Choroid plexus epithelial cell (primary cell): ENCODE measurements around the gene MYH15.

Experiments used
- DNase-seq: peaks from one replicate; pipeline ENCODE4 v3.0.0-alpha.2; 2010; ENCODE audit warnings: low read depth
- H3K4me3 ChIP-seq: 2 replicates; pipeline ENCODE4 v1.5.1; 2011; ENCODE audit warnings: low read depth, mild to moderate bottlenecking, control low read depth, low read length, moderate library complexity
- TF ChIP-seq, protein P1 (sequence below): conservative IDR thresholded peaks from 2 replicates; pipeline ENCODE4 v1.5.1; 2011; ENCODE audit warnings: low read depth, mild to moderate bottlenecking, control low read depth, inconsistent platforms, low read length, moderate library complexity

MYH15 gene

DNA sequence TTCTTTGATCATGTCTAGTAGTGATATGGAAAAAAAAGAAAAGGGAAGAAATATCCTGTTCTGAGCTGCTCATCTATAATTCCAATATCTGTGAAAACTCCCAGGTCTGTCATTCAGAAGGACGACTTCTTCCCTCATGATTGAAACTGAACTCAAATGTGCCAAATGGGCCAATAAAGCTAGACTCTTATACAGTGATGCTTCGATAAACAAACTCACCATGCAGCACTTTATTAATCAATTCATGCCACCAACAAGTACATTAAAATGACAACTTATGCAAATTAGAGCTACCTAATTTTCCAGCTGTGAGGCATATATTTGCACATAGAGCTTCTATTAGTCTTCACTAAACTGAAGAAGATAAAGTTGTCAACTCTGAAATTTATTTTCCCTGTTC, 15.6 kb upstream of the MYH15 start:
- no peak for DNase-seq
- TF ChIP-seq, protein P1, sequence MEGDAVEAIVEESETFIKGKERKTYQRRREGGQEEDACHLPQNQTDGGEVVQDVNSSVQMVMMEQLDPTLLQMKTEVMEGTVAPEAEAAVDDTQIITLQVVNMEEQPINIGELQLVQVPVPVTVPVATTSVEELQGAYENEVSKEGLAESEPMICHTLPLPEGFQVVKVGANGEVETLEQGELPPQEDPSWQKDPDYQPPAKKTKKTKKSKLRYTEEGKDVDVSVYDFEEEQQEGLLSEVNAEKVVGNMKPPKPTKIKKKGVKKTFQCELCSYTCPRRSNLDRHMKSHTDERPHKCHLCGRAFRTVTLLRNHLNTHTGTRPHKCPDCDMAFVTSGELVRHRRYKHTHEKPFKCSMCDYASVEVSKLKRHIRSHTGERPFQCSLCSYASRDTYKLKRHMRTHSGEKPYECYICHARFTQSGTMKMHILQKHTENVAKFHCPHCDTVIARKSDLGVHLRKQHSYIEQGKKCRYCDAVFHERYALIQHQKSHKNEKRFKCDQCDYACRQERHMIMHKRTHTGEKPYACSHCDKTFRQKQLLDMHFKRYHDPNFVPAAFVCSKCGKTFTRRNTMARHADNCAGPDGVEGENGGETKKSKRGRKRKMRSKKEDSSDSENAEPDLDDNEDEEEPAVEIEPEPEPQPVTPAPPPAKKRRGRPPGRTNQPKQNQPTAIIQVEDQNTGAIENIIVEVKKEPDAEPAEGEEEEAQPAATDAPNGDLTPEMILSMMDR = no peak
- no peak overlapping the region for H3K4me3 ChIP-seq

DNA sequence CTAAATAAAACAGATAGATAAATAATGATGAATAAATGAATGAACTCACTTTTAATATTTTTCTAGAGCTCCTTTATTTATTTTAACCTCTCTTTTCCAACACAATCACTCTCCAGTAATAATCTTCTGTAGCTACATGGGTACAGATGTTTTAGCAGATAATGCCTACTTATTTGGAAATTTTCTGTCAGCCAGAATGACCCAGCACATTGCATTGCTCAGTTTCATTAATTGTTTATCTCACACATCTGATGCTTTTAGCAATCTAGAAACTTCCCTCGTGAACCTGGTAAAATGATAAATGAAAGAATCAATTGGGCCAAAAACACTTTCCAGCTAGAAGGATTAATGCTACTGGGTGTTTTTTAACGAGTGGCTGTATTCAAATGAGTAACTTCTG, 14.9 kb upstream of the MYH15 start:
- DNase-seq = no peak
- TF ChIP-seq, protein P1 = no peak

DNA sequence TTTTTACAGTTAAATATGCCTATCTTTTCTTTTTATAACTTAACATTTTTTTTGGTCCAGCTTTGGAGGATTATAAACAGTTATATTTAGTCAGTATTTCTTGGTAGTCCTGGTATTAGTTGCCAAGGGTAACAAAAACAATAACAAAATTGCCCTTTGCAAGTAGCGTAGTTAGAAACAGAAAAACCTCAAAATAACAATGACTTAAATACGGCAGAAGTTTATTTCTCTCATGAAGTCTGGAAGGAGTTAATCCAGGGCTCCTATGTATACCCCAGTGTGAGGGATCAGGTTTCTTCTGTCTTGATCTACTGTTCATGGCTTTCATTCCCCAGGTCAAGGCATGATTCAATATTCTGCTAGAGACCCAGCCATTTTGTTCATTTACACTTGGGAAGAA, 14.1 kb upstream of the MYH15 start:
- TF ChIP-seq, protein P1 = no peak
- H3K4me3 ChIP-seq = no peak overlapping the region
- peak; percentile 30 for DNase-seq

More for the DNA sequence above, 14.9 kb upstream of the MYH15 start:
- no peak overlapping the region for H3K4me3 ChIP-seq

DNA sequence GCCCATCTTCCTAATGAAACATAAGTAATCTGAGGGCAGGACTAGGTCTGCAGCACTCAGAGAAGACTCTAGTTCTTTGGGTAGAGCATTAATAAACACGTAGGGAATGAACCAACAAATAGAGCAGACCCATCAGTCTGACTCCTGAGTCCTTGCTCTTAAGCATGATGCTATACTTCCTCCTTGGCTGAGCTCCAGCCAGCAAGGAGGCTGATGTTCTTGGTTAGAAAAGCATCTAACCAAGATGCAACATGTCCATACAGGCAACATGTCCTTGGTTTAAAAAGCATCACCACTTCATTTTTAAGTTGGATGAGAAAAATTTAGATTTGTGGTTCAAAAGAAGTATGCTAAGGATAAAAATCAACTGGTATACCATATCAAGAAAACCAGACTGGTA, 8.5 kb upstream of the MYH15 start:
- peak; percentile 54 for DNase-seq
- TF ChIP-seq, protein P1 = no peak
- no peak overlapping the region for H3K4me3 ChIP-seq

DNA sequence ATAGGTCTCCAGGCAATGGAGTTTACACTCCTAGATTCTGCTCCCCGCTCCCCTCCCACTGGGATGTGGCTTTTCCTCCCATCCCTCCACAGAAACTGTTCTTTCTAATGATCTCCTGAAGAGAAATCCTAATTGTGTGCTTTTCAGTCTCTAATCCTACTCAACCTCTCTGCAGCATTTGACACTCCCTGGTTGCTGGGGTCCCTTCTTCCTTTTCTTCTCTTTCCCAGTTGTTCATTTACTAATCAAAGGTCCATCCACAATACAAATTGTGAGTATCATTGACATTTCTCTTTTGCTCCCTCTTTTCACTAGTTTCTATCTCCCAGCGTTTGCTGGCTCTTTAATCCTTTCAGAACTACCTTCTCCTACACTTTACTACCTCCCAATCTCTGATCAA, 6.5 kb upstream of the MYH15 start:
- TF ChIP-seq, protein P1 = no peak

DNA sequence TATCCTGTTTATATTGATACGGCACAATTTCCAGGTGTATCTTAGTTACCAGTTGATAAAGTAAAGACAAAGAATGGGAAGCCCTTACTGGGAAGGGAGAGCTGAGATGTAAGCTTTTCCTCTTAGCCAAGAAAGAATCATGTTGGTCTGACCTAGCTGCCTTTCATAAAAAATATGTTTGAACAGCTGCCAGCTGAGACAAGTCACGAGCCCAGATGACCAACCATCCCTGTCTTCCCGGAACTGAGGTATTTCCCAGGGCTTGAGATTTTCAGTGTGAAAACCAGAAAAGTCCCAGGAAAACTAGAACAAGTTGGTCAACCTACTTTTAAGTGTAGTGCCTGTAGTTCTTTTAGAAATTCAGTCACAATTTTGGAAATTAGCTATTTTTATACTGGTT, 3.6 kb upstream of the MYH15 start:
- DNase-seq = peak; percentile 65
- H3K4me3 ChIP-seq = no peak overlapping the region
- TF ChIP-seq, protein P1 = no peak

More for the DNA sequence above, 6.5 kb upstream of the MYH15 start:
- H3K4me3 ChIP-seq = no peak overlapping the region
- no peak for DNase-seq

DNA sequence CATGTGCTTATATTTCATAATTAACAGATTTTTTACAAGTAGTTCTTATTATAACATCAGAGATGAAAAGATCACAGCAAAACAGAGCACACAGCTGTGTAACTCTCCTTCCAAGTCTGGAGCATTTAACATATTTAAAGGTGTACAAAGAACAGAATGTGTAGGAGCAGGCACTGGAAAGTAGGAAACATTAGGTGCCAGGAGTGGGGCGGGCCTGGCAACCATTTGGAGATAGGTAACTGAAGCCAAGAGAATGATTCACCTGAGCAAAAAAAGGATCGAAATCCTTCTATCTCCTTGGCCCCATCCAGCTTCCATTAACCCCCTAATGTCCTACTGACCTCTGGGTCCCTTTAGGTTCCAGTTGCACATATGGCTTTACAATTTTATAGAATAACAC, 2.3 kb upstream of the MYH15 start:
- no peak overlapping the region for H3K4me3 ChIP-seq
- DNase-seq = no peak
- TF ChIP-seq, protein P1 = no peak
